ENCODE results near the gene PANK1. TPM values are rescaled to one million over a fixed set of nuclear protein-coding genes. Genes with fewer than 3 reads are reported as not detected.

The PANK1 gene
- total RNA-seq, 1 experiment from 2014 or later: 24.0 TPM

- H3K4me3 Mint-ChIP-seq (ENCODE audit: unreplicated experiment): no peak overlapping the region
- Histone ChIP-seq H3K9me3 (no peaks in the 10 kb centered on the region), H3K27me3 (replicated peaks; ENCODE audit: control insufficient read depth, insufficient read depth, low read length) (no peaks in the 10 kb centered on the region), H3K36me3 (ENCODE audit: control insufficient read depth, insufficient read depth, low read length) (no peaks in the 10 kb centered on the region), H3K4me3 (ENCODE audit: low read depth, low read length) (no peak overlapping the region), H3K4me1 (no peaks in the 10 kb centered on the region)
- no TSS peak for BruUV-seq (replicated peaks)
- TF ChIP-seq, protein P1, sequence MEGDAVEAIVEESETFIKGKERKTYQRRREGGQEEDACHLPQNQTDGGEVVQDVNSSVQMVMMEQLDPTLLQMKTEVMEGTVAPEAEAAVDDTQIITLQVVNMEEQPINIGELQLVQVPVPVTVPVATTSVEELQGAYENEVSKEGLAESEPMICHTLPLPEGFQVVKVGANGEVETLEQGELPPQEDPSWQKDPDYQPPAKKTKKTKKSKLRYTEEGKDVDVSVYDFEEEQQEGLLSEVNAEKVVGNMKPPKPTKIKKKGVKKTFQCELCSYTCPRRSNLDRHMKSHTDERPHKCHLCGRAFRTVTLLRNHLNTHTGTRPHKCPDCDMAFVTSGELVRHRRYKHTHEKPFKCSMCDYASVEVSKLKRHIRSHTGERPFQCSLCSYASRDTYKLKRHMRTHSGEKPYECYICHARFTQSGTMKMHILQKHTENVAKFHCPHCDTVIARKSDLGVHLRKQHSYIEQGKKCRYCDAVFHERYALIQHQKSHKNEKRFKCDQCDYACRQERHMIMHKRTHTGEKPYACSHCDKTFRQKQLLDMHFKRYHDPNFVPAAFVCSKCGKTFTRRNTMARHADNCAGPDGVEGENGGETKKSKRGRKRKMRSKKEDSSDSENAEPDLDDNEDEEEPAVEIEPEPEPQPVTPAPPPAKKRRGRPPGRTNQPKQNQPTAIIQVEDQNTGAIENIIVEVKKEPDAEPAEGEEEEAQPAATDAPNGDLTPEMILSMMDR (IDR thresholded peaks at IDR 0.05; ENCODE audit: insufficient read depth in 1 of 2, low read depth in 1 of 2, low read length in 1 of 2, severe bottlenecking in 1 of 2, unreplicated experiment in 1 of 2): no peak
- H3K9me3 Mint-ChIP-seq (ENCODE audit: unreplicated experiment): peaks cover 7% of the 10 kb centered on the region
- intact Hi-C loops (cut with micrococcal nuclease; ENCODE audit: unreplicated experiment): no loop called here
- no peak for DNase-seq
- no peak overlapping the region for H3K27ac Mint-ChIP-seq (ENCODE audit: unreplicated experiment)
- H3K4me1 Mint-ChIP-seq (ENCODE audit: low read depth, unreplicated experiment): no peaks in the 10 kb centered on the region
- ChIA-PET POLR2A (no interaction called here), CTCF (no interaction called here)
- no peaks in the 10 kb centered on the region for H3K36me3 Mint-ChIP-seq (ENCODE audit: insufficient read depth, unreplicated experiment)
- H3K27me3 Mint-ChIP-seq (ENCODE audit: insufficient read depth, unreplicated experiment): no peaks in the 10 kb centered on the region
These were observed 18.1 kb upstream of the PANK1 start for GRCh38 chr10:89663144-89663543.

DNA sequence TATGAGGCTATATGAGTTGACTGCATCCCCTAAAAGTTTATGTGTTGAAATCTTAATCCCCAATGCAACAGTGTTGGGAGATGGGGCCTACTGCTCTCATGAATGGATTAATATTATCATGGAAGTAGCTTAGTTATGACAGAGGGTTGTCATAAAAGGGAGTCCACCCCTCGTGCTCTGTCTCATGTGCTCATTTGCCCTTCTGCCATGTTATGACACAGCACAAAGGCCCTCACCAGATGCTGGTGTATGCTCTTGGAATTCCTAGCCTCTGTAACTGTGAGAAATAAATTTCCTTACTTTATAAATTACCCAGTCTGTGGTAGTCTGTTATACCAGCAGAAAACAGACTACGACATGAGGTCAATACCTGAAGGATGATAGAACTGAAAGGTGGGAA is 17.6 kb upstream of the PANK1 start:
- CTCF ChIA-PET: no interaction called here
- intact Hi-C loops (cut with micrococcal nuclease; ENCODE audit: unreplicated experiment): no loop called here
- BruUV-seq (replicated peaks): no TSS peak

GRCh38 chr10:89659143-89660131 is 14.4 kb upstream of the PANK1 start:
- intact Hi-C loops (cut with micrococcal nuclease; ENCODE audit: unreplicated experiment): no loop called here
- peaks cover 25% of the 10 kb centered on the region for H3K9me3 Mint-ChIP-seq (ENCODE audit: unreplicated experiment)
- BruUV-seq (replicated peaks): no TSS peak
- TF ChIP-seq, protein P1 (IDR thresholded peaks at IDR 0.05; ENCODE audit: insufficient read depth in 1 of 2, low read depth in 1 of 2, low read length in 1 of 2, severe bottlenecking in 1 of 2, unreplicated experiment in 1 of 2): no peak
- peaks cover 4% of the 10 kb centered on the region; the same call in 1 of the 2 replicates for H3K9me3 ChIP-seq
- H3K4me3 ChIP-seq (ENCODE audit: low read depth, low read length): no peak overlapping the region
- peaks cover 8% of the 10 kb centered on the region for H3K4me1 Mint-ChIP-seq (ENCODE audit: low read depth, unreplicated experiment)
- no peaks in the 10 kb centered on the region for H3K27me3 Mint-ChIP-seq (ENCODE audit: insufficient read depth, unreplicated experiment)
- H3K27me3 ChIP-seq (replicated peaks; ENCODE audit: control insufficient read depth, insufficient read depth, low read length): no peaks in the 10 kb centered on the region
- no peaks in the 10 kb centered on the region for H3K36me3 ChIP-seq (ENCODE audit: control insufficient read depth, insufficient read depth, low read length)
- H3K4me3 Mint-ChIP-seq (ENCODE audit: unreplicated experiment): no peak overlapping the region
- no peak overlapping the region for H3K27ac Mint-ChIP-seq (ENCODE audit: unreplicated experiment)
- CTCF ChIA-PET: no interaction called here
- DNase-seq: no peak
- POLR2A ChIA-PET: no interaction called here
- peaks cover 25% of the 10 kb centered on the region for H3K4me1 ChIP-seq
- H3K36me3 Mint-ChIP-seq (ENCODE audit: insufficient read depth, unreplicated experiment): no peaks in the 10 kb centered on the region

More for the DNA sequence above, 17.6 kb upstream of the PANK1 start:
- DNase-seq: no peak
- no peaks in the 10 kb centered on the region for H3K4me1 Mint-ChIP-seq (ENCODE audit: low read depth, unreplicated experiment)
- no peaks in the 10 kb centered on the region for H3K36me3 ChIP-seq (ENCODE audit: control insufficient read depth, insufficient read depth, low read length)
- POLR2A ChIA-PET: no interaction called here
- no peak overlapping the region for H3K27ac Mint-ChIP-seq (ENCODE audit: unreplicated experiment)
- H3K4me3 ChIP-seq (ENCODE audit: low read depth, low read length): no peak overlapping the region
- H3K36me3 Mint-ChIP-seq (ENCODE audit: insufficient read depth, unreplicated experiment): no peaks in the 10 kb centered on the region
- H3K27me3 ChIP-seq (replicated peaks; ENCODE audit: control insufficient read depth, insufficient read depth, low read length): no peaks in the 10 kb centered on the region
- H3K4me1 ChIP-seq: peaks cover under 1% of the 10 kb centered on the region
- H3K9me3 ChIP-seq: no peaks in the 10 kb centered on the region
- no peak overlapping the region for H3K4me3 Mint-ChIP-seq (ENCODE audit: unreplicated experiment)
- TF ChIP-seq, protein P1 (IDR thresholded peaks at IDR 0.05; ENCODE audit: insufficient read depth in 1 of 2, low read depth in 1 of 2, low read length in 1 of 2, severe bottlenecking in 1 of 2, unreplicated experiment in 1 of 2): no peak
- H3K27me3 Mint-ChIP-seq (ENCODE audit: insufficient read depth, unreplicated experiment): no peaks in the 10 kb centered on the region
- H3K9me3 Mint-ChIP-seq (ENCODE audit: unreplicated experiment): peaks cover 9% of the 10 kb centered on the region

All from Caco-2 (cell line).